ENCODE measurements around the gene LRRC38.

The LRRC38 gene

GRCh38 chr1:13469343-13469742 is 44.5 kb downstream of the LRRC38 start:
- no peaks in the 10 kb centered on the region for H3K9me3 ChIP-seq
- intact Hi-C loops (cut with DNase I; ENCODE audit: low total_unique reads): no loop called here
- DNase-seq: no peak

GRCh38 chr1:13465515-13465914 is 48.3 kb downstream of the LRRC38 start:
- intact Hi-C loops (cut with DNase I; ENCODE audit: low total_unique reads): no loop called here
- H3K9me3 ChIP-seq: no peaks in the 10 kb centered on the region
- H3K4me3 ChIP-seq: no peak overlapping the region
- no peaks in the 10 kb centered on the region for H3K36me3 ChIP-seq
- no peak overlapping the region for H3K27ac ChIP-seq
- no peaks in the 10 kb centered on the region for H3K4me1 ChIP-seq
- no peak for DNase-seq
- no peak for TF ChIP-seq CTCF (IDR thresholded peaks at IDR 0.05)
- H3K27me3 ChIP-seq: peaks cover 0 to 14% of the 10 kb centered on the region in 2 donors

More at GRCh38 chr1:13469343-13469742, 44.5 kb downstream of the LRRC38 start:
- Histone ChIP-seq H3K27ac (no peak overlapping the region), H3K4me1 (no peaks in the 10 kb centered on the region), H3K4me3 (no peak overlapping the region), H3K36me3 (no peaks in the 10 kb centered on the region), H3K27me3 (peaks cover 0 to 7% of the 10 kb centered on the region in 2 donors)
- TF ChIP-seq CTCF (IDR thresholded peaks at IDR 0.05): no peak

- Histone ChIP-seq H3K9me3 (no peaks in the 10 kb centered on the region), H3K27ac (no peak overlapping the region), H3K4me3 (no peak overlapping the region), H3K27me3 (peaks cover 0 to 19% of the 10 kb centered on the region in 2 donors), H3K36me3 (no peaks in the 10 kb centered on the region), H3K4me1 (no peaks in the 10 kb centered on the region)
- no peak for DNase-seq
- no peak for TF ChIP-seq CTCF (IDR thresholded peaks at IDR 0.05)
- intact Hi-C loops (cut with DNase I; ENCODE audit: low total_unique reads): no loop called here
Measured at GRCh38 chr1:13462682-13463081, 51.1 kb downstream of the LRRC38 start.

DNA sequence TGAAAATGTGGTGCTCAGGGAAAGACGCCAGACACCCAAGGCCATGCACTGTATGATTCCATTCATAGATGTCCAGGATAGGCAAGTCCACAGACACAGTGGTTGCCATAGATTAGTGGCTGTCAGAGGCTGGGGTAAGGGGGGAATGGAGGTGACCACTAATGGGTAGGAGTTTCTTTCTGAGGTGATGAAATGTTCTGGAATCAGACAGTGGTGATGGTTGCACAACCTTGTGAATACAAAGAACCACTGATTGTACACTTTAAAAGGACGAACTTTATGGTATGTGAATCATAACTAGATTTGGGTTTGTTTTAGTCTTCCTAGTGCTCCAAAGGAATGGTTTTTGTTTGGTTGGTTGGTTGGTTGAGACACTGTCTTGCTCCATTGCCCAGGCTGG is 51.8 kb downstream of the LRRC38 start:
- Histone ChIP-seq H3K27me3 (peaks cover 0 to 22% of the 10 kb centered on the region in 2 donors), H3K36me3 (no peaks in the 10 kb centered on the region), H3K4me3 (no peak overlapping the region), H3K9me3 (no peaks in the 10 kb centered on the region), H3K27ac (no peak overlapping the region), H3K4me1 (no peaks in the 10 kb centered on the region)
- no peak for DNase-seq
- intact Hi-C loops (cut with DNase I; ENCODE audit: low total_unique reads): no loop called here
- no peak for TF ChIP-seq CTCF (IDR thresholded peaks at IDR 0.05)

GRCh38 chr1:13456904-13457532 is 56.8 kb downstream of the LRRC38 start:
- H3K27me3 ChIP-seq: peaks cover 0 to 32% of the 10 kb centered on the region in 2 donors
- intact Hi-C loops (cut with DNase I; ENCODE audit: low total_unique reads): no loop called here
- no peak overlapping the region for H3K27ac ChIP-seq
- H3K36me3 ChIP-seq: no peaks in the 10 kb centered on the region
- DNase-seq: no peak
- no peaks in the 10 kb centered on the region for H3K4me1 ChIP-seq
- H3K9me3 ChIP-seq: no peaks in the 10 kb centered on the region
- H3K4me3 ChIP-seq: no peak overlapping the region
- TF ChIP-seq CTCF (IDR thresholded peaks at IDR 0.05): no peak
